Upper lobe of right lung (tissue), 1 donor: ENCODE measurements around the gene EWSR1. TPM values are rescaled to one million over a fixed set of nuclear protein-coding genes. Genes with fewer than 3 reads are reported as not detected.
A peak's percentile ranks its signal among the peaks of the same experiment; 100 is the strongest.

Experiments
- ATAC-seq: fragments of 200-7000 bp; cut with Tn5 transposase; one replicate; pipeline ENCODE4 v1.9.1; 2020; ENCODE audit warnings: mild to moderate bottlenecking, moderate library complexity
- DNase-seq: peaks from one replicate; pipeline ENCODE4 v3.0.0-alpha.2; 2020
- H3K27ac ChIP-seq: fragments of 200-600 bp; one replicate; pipeline ENCODE4 v1.8.0; 2022
- H3K27me3 ChIP-seq: fragments of 200-600 bp; one replicate; pipeline ENCODE4 v1.8.0; 2022; ENCODE audit warnings: mild to moderate bottlenecking
- H3K36me3 ChIP-seq: fragments of 200-600 bp; one replicate; pipeline ENCODE4 v1.8.0; 2022
- H3K4me1 ChIP-seq: fragments of 200-600 bp; one replicate; pipeline ENCODE4 v1.8.0; 2022
- H3K4me3 ChIP-seq: fragments of 200-600 bp; one replicate; pipeline ENCODE4 v1.8.0; 2022; ENCODE audit warnings: mild to moderate bottlenecking
- H3K9me3 ChIP-seq: fragments of 200-600 bp; one replicate; pipeline ENCODE4 v1.8.0; 2022
- intact Hi-C: fragments of 100-400 bp; cut with DNase I; formaldehyde crosslinking; loops from one replicate; pipeline ENCODE4 v1.11.0; 2022
- total RNA-seq: library from RNA; stranded (reverse); fragmentation: NEBNext Ultra II Directional; extraction: Animal tissue kit (Norgen Biotek cat#: 25700); gene quantifications from one replicate; pipeline ENCODE4 v1.2.1, GENCODE V29; 2021
- TF ChIP-seq, protein P1 (sequence below): fragments of 200-600 bp; IDR thresholded peaks from one replicate; pipeline ENCODE4 v1.8.0; 2022; ENCODE audit warnings: antibody characterized with exemption
- donor health status: DM: no; HTN: yes; CAD: no; lungs with severe emphysema.

EWSR1 gene
- total RNA-seq, 1 donor from 2014 or later = 149 TPM

DNA sequence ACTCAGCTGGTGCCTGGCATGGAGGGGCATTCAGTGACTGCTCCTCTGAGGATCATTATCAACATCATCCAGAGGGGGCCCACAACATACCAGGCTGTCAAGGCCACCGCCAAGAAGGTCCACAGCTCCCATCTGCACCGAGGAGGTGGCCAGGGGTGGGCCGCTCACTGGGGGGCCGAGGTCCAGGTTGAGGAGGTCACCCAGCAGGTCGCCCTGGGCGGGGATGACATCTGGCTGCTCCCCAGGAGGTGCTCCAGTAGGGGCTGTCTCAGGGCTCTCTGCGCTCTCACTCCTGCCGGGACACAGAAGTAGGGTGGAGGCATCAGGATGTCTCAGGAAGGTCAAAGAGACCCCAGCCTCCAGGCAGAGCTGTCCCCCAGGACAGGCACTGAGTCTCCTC, 72.5 kb downstream of the EWSR1 start:
- intact Hi-C loops = no loop called here
- Histone ChIP-seq H3K36me3 (peaks cover 84% of the 10 kb centered on the region), H3K4me1 (no peaks in the 10 kb centered on the region), H3K27ac (no peak overlapping the region), H3K4me3 (no peak overlapping the region), H3K27me3 (no peaks in the 10 kb centered on the region), H3K9me3 (no peaks in the 10 kb centered on the region)
- DNase-seq = no peak
- no peak for ATAC-seq
- TF ChIP-seq, protein P1, sequence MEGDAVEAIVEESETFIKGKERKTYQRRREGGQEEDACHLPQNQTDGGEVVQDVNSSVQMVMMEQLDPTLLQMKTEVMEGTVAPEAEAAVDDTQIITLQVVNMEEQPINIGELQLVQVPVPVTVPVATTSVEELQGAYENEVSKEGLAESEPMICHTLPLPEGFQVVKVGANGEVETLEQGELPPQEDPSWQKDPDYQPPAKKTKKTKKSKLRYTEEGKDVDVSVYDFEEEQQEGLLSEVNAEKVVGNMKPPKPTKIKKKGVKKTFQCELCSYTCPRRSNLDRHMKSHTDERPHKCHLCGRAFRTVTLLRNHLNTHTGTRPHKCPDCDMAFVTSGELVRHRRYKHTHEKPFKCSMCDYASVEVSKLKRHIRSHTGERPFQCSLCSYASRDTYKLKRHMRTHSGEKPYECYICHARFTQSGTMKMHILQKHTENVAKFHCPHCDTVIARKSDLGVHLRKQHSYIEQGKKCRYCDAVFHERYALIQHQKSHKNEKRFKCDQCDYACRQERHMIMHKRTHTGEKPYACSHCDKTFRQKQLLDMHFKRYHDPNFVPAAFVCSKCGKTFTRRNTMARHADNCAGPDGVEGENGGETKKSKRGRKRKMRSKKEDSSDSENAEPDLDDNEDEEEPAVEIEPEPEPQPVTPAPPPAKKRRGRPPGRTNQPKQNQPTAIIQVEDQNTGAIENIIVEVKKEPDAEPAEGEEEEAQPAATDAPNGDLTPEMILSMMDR = no peak

- Histone ChIP-seq H3K9me3 (no peaks in the 10 kb centered on the region), H3K4me1 (no peaks in the 10 kb centered on the region), H3K4me3 (no peak overlapping the region), H3K27ac (no peak overlapping the region), H3K27me3 (no peaks in the 10 kb centered on the region), H3K36me3 (peaks cover 78% of the 10 kb centered on the region)
- intact Hi-C loops = no loop called here
- no peak for ATAC-seq
- TF ChIP-seq, protein P1 = no peak
- DNase-seq = no peak
Measured at GRCh38 chr22:29341056-29341848, 73.2 kb downstream of the EWSR1 start.

- no peaks in the 10 kb centered on the region for H3K27me3 ChIP-seq
- H3K4me1 ChIP-seq = no peaks in the 10 kb centered on the region
- ATAC-seq (no peak), DNase-seq (no peak)
- H3K27ac ChIP-seq = no peak overlapping the region
- H3K4me3 ChIP-seq = no peak overlapping the region
- H3K9me3 ChIP-seq = no peaks in the 10 kb centered on the region
- intact Hi-C loops = no loop called here
- H3K36me3 ChIP-seq = peaks cover 78% of the 10 kb centered on the region
- TF ChIP-seq, protein P1 = no peak
Measured at GRCh38 chr22:29341849-29342127, 73.7 kb downstream of the EWSR1 start.

GRCh38 chr22:29342177-29342576, 74.1 kb downstream of the EWSR1 start:
- no peak for DNase-seq
- Histone ChIP-seq H3K4me1 (no peaks in the 10 kb centered on the region), H3K27ac (no peak overlapping the region), H3K36me3 (peaks cover 78% of the 10 kb centered on the region), H3K9me3 (no peaks in the 10 kb centered on the region), H3K4me3 (no peak overlapping the region), H3K27me3 (no peaks in the 10 kb centered on the region)
- ATAC-seq = no peak
- intact Hi-C loops = no loop called here
- TF ChIP-seq, protein P1 = no peak

DNA sequence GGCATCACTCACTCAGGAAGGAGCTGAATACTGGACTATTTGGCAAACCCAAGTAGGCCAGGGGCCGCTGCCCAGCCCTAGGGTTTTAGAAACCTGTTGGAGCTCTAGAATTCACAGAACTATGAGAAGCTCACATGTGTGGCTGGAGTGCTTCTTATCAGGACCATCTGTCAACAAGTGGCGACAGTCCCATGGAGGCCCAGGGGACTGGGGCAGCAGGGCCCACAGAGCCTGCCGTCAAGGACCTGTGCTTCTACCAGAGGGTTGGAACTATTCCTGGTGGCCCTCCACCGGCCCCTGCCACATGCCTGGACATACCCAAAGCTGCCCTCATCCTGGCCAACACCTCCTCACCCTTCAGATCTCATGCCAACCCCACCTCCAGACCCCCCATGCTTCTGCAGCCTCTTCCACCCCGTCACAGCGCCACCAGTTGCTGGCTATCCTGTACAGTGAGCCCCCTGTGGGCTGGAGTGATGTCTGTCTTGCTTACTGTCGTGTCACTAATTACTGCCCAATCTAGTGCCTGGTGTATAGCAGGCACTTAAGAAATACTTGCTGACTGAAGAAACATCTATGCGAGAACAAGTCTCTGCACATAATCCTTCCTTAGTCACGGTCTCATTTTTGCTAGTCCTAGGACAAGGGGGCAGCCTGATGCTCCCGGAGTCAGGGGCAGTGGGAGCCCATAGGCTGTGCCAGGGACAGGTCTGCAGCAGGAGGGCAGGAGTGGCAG, 74.7 kb downstream of the EWSR1 start:
- Histone ChIP-seq H3K27ac (no peak overlapping the region), H3K9me3 (no peaks in the 10 kb centered on the region), H3K27me3 (no peaks in the 10 kb centered on the region), H3K4me1 (no peaks in the 10 kb centered on the region), H3K4me3 (no peak overlapping the region), H3K36me3 (peaks cover 78% of the 10 kb centered on the region)
- ATAC-seq = peak; percentile 35
- intact Hi-C loops = no loop called here
- no peak for DNase-seq
- TF ChIP-seq, protein P1 = no peak
